Measurements from ENCODE around the gene CLCN2.
"Not testable (repeated sequence)": the region's sequence is repeated elsewhere in the genome, so short reads cannot be mapped to it uniquely, and the experiment has no call there.

CLCN2 gene

GRCh38 chr3:184344579-184345316 lies 16.7 kb downstream of the CLCN2 start:
- no peak for DNase-seq

- DNase-seq = no peak
Observed at GRCh38 chr3:184343200-184343876, 18.1 kb downstream of the CLCN2 start.

GRCh38 chr3:184341925-184342324 lies 19.5 kb downstream of the CLCN2 start:
- no peak for DNase-seq

GRCh38 chr3:184339451-184340135 lies 21.8 kb downstream of the CLCN2 start:
- not testable (repeated sequence) for DNase-seq

GRCh38 chr3:184339001-184339400 lies 22.4 kb downstream of the CLCN2 start:
- no peak for DNase-seq

- DNase-seq = peak in 1 of 2 donors; percentile 26
Observed at GRCh38 chr3:184338511-184338945, 22.9 kb downstream of the CLCN2 start.

GRCh38 chr3:184337981-184338380 lies 23.4 kb downstream of the CLCN2 start:
- no peak for DNase-seq

GRCh38 chr3:184337399-184337714 lies 24.0 kb downstream of the CLCN2 start, which contains the start of gene FAM131A:
FAM131A (plus strand) TSS chr3:184337600; CDS start chr3:184337631, 31 bp downstream.
- no peak for DNase-seq

- DNase-seq = no peak
Observed at GRCh38 chr3:184336547-184337398, 24.6 kb downstream of the CLCN2 start.

GRCh38 chr3:184335661-184336546 lies 25.5 kb downstream of the CLCN2 start:
- DNase-seq = peak; percentile 88 to 91

GRCh38 chr3:184335291-184335660 lies 26.1 kb downstream of the CLCN2 start:
- DNase-seq = no peak

- peak; percentile 24 to 44 for DNase-seq
Observed at GRCh38 chr3:184334470-184335158, 26.8 kb downstream of the CLCN2 start.

- DNase-seq = no peak
Observed at GRCh38 chr3:184333700-184334099, 27.7 kb downstream of the CLCN2 start.

GRCh38 chr3:184333190-184333589 lies 28.2 kb downstream of the CLCN2 start:
- no peak for DNase-seq

GRCh38 chr3:184332370-184333090 lies 28.9 kb downstream of the CLCN2 start:
- DNase-seq = no peak

- no peak for DNase-seq
Observed at GRCh38 chr3:184328516-184328915, 32.9 kb downstream of the CLCN2 start.

- DNase-seq = no peak
Observed at GRCh38 chr3:184327171-184327570, 34.2 kb downstream of the CLCN2 start.

- no peak for DNase-seq
Observed at GRCh38 chr3:184325715-184326369, 35.6 kb downstream of the CLCN2 start.

- no peak for DNase-seq
Observed at GRCh38 chr3:184325269-184325668, 36.1 kb downstream of the CLCN2 start.

GRCh38 chr3:184323696-184324095 lies 37.7 kb downstream of the CLCN2 start:
- DNase-seq = no peak

Measured in CD4-positive, alpha-beta T cell treated with Interleukin-4 for 1 hour (primary cell).